ENCODE measurements around the gene UTP15. TPM values are rescaled to one million over a fixed set of nuclear protein-coding genes. Genes with fewer than 3 reads are reported as not detected.

The UTP15 gene
- total RNA-seq, 2 donors from 2014 or later: 35.8 to 41.6 TPM

Other genes starting within 250 kb of the UTP15 start
- gene FOXD1, start 117.0 kb upstream of the UTP15 start, total RNA-seq: not detected
- 100 to 1,000 TPM; 600 to 744 TPM for gene BTF3, start 67.3 kb upstream of the UTP15 start, total RNA-seq
- 10 to 100 TPM; 28.1 to 34.5 TPM for gene ANKRA2, start 104 bp upstream of the UTP15 start, total RNA-seq
- gene ARHGEF28, start 60.5 kb downstream of the UTP15 start, total RNA-seq: under 1 TPM; 0.05 to 0.16 TPM